Effector memory CD8-positive, alpha-beta T cell (primary cell): ENCODE data around the gene DNAJA3.

Source experiments
- ATAC-seq: fragments of 150-1000 bp; cut with Tn5 transposase; replicated peaks from 2 replicates; pipeline ENCODE4 v1.10.0; 2021; ENCODE audit warnings: mild to moderate bottlenecking, moderate library complexity
- DNase-seq, 3 experiments: peaks; one replicate each; pipeline ENCODE4 v3.0.0; 2021
- H3K27ac Mint-ChIP-seq, 2 donors: one replicate each; pipeline ENCODE4 v1.8.0; 2022; ENCODE audit warnings: mild to moderate bottlenecking in 2 of 2, mixed read lengths in 2 of 2, moderate library complexity in 2 of 2
- H3K27me3 Mint-ChIP-seq, 2 donors: one replicate each; pipeline ENCODE4 v1.8.0; 2022; ENCODE audit warnings: mixed read lengths in 2 of 2
- H3K36me3 Mint-ChIP-seq: one replicate; pipeline ENCODE4 v1.8.0; 2022; ENCODE audit warnings: mild to moderate bottlenecking, moderate library complexity, mixed read lengths; ENCODE audit not compliant: insufficient read depth
- H3K4me1 Mint-ChIP-seq, 2 donors: one replicate each; pipeline ENCODE4 v1.8.0; 2022; ENCODE audit warnings: low read depth in 2 of 2, mixed read lengths in 2 of 2
- H3K4me3 Mint-ChIP-seq, 2 donors: one replicate each; pipeline ENCODE4 v1.8.0; 2022; ENCODE audit warnings: mild to moderate bottlenecking in 2 of 2, mixed read lengths in 2 of 2, moderate library complexity in 2 of 2
- H3K9me3 Mint-ChIP-seq, 2 donors: one replicate each; pipeline ENCODE4 v1.8.0; 2022; ENCODE audit warnings: mixed read lengths in 2 of 2

DNAJA3 gene

DNA sequence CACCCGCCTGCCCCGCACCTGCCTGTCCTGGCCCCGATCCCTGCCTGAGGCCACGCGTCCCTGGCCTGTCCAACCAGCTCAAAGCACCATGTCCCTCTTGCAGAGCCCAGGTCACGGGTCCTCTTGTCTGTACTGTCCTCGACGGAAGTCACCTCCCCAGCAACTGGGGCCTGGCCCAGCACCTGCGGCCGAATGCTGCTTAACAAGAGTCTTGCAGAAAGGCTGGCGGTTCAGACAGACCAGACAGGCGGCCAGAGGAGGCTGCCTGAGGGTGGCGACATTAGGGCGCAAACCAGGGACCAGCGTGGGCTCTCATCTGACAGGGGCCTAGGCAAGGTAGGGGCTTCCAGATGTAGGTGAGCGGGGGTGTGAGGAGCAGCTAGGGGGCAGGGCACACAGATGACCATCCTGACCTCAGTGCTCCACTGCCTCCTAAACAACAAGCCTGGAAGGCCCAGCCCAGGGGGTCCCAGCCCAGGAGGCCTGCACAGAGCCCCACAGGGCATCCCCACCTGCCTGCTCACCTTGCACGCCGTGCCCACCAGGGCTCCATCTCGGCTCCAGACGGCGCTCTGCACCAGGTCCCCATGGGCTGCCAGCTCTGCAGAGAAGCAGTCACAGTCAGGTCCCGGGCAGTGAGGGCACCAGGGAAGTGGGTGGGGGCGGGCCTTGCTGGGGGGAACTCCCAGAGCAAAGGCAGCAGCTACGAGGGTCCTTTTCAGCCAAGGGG lies 20.5 kb upstream of the DNAJA3 start:
- H3K27me3 Mint-ChIP-seq: no peaks in the 10 kb centered on the region
- H3K9me3 Mint-ChIP-seq: no peaks in the 10 kb centered on the region
- DNase-seq: no peak
- peak; percentile 1 for ATAC-seq
- peak overlapping the region; percentile 79 to 92 for H3K27ac Mint-ChIP-seq
- H3K4me3 Mint-ChIP-seq: peak overlapping the region; percentile 48 to 50
- peaks cover 24 to 26% of the 10 kb centered on the region in 2 donors for H3K4me1 Mint-ChIP-seq
- peaks cover 100% of the 10 kb centered on the region for H3K36me3 Mint-ChIP-seq

DNA sequence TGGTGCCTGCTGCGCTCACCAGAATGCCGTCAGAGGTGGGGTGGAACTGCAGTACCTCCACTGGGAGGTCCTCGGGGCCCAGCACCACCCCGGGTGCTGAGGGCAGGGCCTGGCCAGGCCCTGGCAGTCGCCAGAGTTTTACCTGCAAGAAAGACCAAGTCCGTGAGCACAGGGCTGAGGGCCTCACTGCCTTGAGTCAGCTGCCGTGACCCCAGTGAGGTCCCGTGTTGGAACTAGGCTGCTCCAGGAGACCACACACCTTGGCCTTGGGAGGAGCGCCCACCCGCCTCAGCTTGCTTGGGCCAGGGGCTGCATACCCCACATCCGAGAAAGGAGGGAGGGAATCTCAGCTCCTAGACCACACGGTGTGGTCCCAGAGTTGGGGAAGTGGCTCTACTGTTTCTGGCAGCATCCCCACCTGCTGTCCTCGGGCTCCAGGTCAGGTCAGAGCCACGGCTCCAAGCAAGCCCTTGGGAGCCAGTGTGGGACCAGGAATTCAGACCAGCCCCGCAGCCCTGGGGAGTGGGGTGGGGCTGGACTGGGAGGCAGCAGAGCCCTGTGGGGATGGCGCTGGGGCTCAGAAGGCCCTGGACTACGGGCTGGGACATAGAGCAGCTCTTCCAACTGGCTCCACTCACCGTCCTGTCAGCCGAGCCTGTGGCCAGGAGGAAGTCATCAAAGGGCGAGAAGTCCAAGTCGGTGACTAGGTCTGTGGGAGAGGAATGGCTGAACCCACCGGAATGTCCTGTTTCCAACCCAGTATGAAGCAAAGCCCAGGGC lies 17.9 kb upstream of the DNAJA3 start:
- ATAC-seq: no peak
- Mint-ChIP-seq H3K27ac (peak overlapping the region in 1 of 2 donors; percentile 79), H3K27me3 (no peaks in the 10 kb centered on the region), H3K36me3 (peaks cover 100% of the 10 kb centered on the region), H3K4me3 (peak overlapping the region in 1 of 2 donors; percentile 8), H3K4me1 (peaks cover 29% of the 10 kb centered on the region in 2 donors), H3K9me3 (no peaks in the 10 kb centered on the region)
- DNase-seq: no peak

DNA sequence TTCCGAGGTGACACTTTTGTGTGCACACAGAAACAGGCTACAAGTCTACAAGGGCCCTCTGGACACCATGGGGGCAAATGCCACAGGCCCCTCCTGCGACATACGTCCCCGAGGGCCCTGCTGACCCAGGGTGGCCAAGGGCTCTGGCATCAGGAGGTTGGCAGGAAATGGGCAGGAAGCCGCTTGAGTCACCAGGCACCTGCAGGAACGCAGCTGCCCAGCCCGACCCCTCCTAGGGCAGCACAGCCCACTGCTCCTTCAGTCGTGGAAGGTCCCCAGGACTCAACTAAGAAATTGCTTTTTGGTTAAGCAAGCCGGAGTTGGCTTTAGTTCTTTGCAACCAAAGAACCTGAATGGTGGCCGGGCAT lies 17.4 kb upstream of the DNAJA3 start:
- ATAC-seq (no peak), DNase-seq (no peak)
- Mint-ChIP-seq H3K4me1 (peaks cover 26 to 27% of the 10 kb centered on the region in 2 donors), H3K27me3 (no peaks in the 10 kb centered on the region), H3K27ac (peak overlapping the region in 1 of 2 donors; percentile 79), H3K4me3 (no peak overlapping the region), H3K9me3 (no peaks in the 10 kb centered on the region), H3K36me3 (peaks cover 100% of the 10 kb centered on the region)

DNA sequence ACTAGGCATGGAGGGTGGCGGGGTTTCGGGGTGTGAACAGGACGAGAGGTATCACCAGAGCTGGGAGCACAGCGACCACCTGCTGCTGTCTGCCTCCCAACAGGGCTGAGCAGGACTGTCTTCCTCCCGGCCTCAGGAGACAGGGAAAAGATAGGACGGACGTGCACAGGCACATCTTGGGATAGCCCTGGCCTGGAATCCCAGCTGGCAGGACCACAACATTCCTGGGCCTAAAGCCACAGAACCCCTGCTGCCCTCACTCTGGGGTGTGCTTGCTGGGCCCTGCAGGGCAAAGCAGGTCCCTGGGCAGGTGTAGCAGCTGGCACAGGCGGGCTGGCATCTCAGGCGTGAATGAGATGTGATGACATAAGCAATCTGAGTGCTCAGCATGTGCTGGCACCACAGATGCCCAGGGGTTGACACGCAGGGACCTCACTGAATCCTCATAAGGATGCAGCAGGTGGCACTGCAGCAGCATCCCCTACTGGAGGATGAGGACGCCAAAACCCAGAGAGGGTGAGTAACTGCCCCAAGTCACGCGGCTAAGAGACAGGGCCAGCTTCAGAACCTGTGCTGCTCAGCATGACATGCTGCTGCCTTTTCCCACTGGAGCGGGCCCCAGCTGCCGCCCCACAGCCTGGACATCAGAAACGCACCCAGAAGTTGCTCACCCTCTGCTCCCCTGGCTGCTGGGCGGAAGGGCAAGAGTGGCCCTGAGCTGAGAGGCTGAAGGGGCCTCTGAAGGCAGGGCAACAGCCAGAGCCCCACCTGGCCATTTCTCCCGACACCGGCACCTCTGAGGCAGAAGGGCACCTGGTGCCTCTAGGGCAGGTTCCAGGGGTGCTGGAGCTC lies 16.4 kb upstream of the DNAJA3 start:
- H3K4me1 Mint-ChIP-seq: peaks cover 27% of the 10 kb centered on the region in 2 donors
- ATAC-seq (no peak), DNase-seq (no peak)
- H3K4me3 Mint-ChIP-seq: no peak overlapping the region
- no peaks in the 10 kb centered on the region for H3K27me3 Mint-ChIP-seq
- H3K27ac Mint-ChIP-seq: peak overlapping the region in 1 of 2 donors; percentile 79
- H3K36me3 Mint-ChIP-seq: peaks cover 100% of the 10 kb centered on the region
- H3K9me3 Mint-ChIP-seq: no peaks in the 10 kb centered on the region

DNA sequence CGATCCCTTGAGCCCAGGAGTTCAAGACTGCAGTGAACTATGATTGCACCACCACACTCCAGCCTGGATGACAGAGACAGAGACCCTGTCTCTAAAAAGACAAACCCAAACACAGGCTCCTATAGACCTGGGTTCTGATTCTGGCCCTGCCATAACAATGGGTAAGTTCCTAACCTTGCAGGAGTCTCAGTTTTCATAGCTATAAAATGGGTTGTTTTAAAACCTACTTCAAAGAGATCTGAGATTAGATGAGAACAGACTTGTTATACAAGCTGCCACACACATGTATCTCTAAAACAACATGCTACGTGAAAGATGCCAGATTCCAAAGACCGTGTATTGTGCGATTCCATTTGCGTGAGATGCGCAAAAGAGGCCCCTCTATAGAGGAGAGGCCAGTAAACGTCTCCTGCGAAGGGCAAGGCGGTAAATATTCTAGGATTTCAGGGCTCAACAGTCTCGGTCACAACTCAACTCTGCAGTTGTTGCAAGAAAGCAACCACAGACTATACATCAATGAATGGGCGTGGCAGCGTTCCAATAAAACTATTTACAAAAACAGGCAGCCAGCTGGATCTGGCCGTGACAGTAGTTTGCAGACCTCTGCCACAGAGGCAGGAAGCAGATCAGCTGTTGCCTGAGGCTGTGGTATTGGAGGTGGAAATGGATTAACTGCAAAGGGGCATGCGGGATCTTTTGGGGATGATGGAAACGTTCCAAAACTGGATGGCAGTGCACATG lies 15.2 kb upstream of the DNAJA3 start:
- H3K27me3 Mint-ChIP-seq: no peaks in the 10 kb centered on the region
- H3K4me1 Mint-ChIP-seq: peaks cover 33 to 34% of the 10 kb centered on the region in 2 donors
- DNase-seq (no peak), ATAC-seq (no peak)
- peaks cover 100% of the 10 kb centered on the region for H3K36me3 Mint-ChIP-seq
- H3K9me3 Mint-ChIP-seq: no peaks in the 10 kb centered on the region
- peak overlapping the region in 1 of 2 donors; percentile 48 for H3K4me3 Mint-ChIP-seq
- H3K27ac Mint-ChIP-seq: peak overlapping the region; percentile 68 to 81

DNA sequence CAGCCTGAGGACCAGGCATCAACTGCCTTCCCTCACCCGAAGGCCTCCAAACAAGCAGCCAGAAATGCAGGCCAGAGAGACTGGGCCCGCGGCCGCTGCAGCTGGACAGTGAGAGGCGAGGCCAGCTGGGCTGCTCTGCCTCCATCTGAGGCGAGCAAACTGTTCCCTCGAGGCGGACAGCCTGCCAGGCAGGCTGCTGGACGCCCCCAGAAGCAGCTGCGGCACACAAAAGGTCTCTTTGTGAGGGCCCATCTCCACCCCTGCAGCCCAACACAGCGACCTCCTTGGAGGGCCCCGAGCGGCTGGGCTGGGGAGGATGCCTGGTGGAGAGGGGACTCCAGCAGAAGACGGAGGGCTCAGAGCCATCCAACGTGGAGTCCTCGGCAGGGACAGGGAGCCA lies 14.0 kb upstream of the DNAJA3 start:
- ATAC-seq (no peak), DNase-seq (no peak)
- no peak overlapping the region for H3K4me3 Mint-ChIP-seq
- no peaks in the 10 kb centered on the region for H3K9me3 Mint-ChIP-seq
- no peaks in the 10 kb centered on the region for H3K27me3 Mint-ChIP-seq
- peaks cover 33 to 37% of the 10 kb centered on the region in 2 donors for H3K4me1 Mint-ChIP-seq
- H3K27ac Mint-ChIP-seq: peak overlapping the region in 1 of 2 donors; percentile 68
- H3K36me3 Mint-ChIP-seq: peaks cover 98% of the 10 kb centered on the region

DNA sequence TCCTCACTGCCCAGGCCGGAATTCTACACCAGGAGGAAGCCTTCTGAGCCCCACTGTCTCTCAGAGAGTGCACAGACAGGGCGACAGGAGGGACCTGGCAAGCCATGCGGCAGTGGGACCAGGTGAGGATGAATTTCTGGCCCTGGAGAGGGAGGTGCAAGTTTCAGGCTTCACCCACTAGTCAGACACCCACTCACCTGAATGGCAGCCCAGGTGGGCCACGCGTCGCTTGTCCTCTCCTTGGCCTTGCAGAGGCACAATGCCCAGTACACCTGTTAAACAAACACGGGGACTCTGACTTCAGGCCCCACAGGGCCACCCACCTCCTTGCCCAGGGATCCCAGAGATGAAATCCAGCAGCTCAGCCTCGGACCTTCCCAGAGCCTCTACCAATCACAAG lies 13.5 kb upstream of the DNAJA3 start:
- no peak for DNase-seq
- Mint-ChIP-seq H3K9me3 (no peaks in the 10 kb centered on the region), H3K4me3 (peak overlapping the region in 1 of 2 donors; percentile 43), H3K4me1 (peaks cover 33 to 39% of the 10 kb centered on the region in 2 donors), H3K36me3 (peaks cover 95% of the 10 kb centered on the region), H3K27me3 (no peaks in the 10 kb centered on the region), H3K27ac (peak overlapping the region in 1 of 2 donors; percentile 98)
- no peak for ATAC-seq

DNA sequence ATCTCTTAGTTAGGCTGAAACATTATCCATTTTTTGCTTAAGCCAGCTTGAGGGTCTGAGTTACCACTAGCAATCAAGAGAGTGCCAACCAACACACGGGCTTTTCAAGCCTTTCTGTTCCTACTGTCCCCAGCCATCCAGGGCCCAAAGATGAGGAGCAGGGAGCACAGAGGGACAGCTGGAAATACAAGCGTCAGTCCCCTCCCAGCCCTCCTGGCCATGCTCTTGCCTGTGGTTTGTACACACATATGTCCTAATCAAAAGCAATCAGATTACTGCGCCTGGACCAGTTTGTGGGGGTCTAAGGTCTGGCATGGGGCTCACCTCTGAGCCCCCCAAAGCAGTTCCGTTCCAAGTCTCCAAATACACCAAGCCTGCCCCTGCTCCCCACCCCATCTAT lies 12.8 kb upstream of the DNAJA3 start:
- peaks cover 88% of the 10 kb centered on the region for H3K36me3 Mint-ChIP-seq
- peak overlapping the region in 1 of 2 donors; percentile 98 for H3K27ac Mint-ChIP-seq
- peaks cover 33 to 39% of the 10 kb centered on the region in 2 donors for H3K4me1 Mint-ChIP-seq
- DNase-seq (no peak), ATAC-seq (no peak)
- H3K9me3 Mint-ChIP-seq: no peaks in the 10 kb centered on the region
- H3K27me3 Mint-ChIP-seq: no peaks in the 10 kb centered on the region
- peak overlapping the region in 1 of 2 donors; percentile 42 for H3K4me3 Mint-ChIP-seq

DNA sequence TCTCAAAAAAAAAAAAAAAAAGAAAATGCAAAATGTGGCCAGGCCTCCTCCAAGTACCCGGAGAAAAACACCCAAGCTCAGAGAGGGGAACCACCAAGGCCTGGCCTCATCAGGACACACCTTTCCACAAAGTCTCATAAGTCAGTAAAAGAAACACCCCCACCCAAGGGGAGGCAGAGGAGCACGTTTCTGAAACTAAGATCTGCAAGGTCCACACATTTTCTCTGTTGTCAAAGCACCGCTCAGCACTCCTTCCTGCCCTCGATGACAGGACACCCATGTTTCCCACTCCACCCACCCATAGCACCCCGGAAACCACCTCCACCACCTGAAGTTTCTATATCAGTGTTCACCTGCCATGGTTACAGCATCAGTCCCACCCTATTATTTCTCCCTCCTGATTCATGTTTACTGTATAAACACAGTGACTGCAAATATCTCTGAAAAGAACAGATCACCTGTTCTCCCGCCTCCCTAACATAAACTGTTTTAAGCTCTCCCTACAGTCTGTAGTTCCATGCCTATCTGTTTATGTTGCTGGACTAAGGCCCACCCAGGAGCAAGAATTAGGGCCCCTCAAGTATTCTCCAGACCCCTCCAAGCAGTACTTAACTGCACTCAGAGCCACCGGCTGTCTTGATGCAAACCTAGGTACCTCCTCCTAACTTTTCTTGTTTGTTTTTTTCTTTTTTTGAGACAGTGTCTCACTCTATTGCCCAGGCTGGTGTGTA lies 11.3 kb upstream of the DNAJA3 start:
- Mint-ChIP-seq H3K4me3 (peak overlapping the region; percentile 86 to 88), H3K36me3 (peaks cover 76% of the 10 kb centered on the region), H3K27ac (peak overlapping the region; percentile 95 to 98), H3K4me1 (peaks cover 33 to 38% of the 10 kb centered on the region in 2 donors), H3K9me3 (no peaks in the 10 kb centered on the region), H3K27me3 (no peaks in the 10 kb centered on the region)
- ATAC-seq (peak; percentile 60), DNase-seq (peak; percentile 70 to 77 (median 70))

DNA sequence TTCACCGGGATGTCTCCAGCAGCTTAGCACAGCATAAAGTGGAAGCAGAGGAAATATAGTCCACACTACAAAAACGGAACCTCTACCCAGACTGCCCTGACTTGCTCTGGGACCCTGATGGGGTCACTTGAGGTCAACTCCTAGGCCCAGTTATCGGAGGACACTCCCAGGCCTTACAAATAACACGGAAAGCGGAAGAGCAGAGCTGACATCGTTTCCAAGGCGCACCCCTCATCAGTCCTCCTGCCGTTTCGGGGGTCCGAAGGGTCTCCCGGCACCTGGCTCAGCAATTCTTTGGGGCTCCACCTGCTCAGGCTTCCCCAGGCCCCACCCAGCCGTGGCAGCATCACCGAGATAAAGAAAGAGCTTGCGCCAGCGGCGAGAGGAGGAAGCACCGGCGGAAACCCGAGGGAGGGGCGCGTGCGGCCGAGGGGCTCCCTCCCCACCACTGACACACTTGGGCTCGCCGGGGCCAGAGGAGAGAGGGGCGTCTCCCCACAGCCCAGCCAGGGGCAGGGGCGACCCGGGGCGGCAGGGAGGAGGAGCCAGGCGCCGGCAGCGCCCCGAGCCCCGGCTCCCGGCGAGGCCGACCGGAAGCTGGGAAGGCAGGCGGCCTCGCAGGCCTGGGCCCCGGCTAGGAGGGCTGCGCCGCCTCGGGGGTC lies 10.0 kb upstream of the DNAJA3 start:
- Mint-ChIP-seq H3K9me3 (no peaks in the 10 kb centered on the region), H3K4me3 (peak overlapping the region; percentile 86 to 88), H3K27me3 (no peaks in the 10 kb centered on the region), H3K36me3 (peaks cover 62% of the 10 kb centered on the region), H3K27ac (peak overlapping the region; percentile 95 to 98), H3K4me1 (peaks cover 27 to 31% of the 10 kb centered on the region in 2 donors)
- DNase-seq: peak; percentile 57 to 64 (median 63)
- ATAC-seq: peak; percentile 6

DNA sequence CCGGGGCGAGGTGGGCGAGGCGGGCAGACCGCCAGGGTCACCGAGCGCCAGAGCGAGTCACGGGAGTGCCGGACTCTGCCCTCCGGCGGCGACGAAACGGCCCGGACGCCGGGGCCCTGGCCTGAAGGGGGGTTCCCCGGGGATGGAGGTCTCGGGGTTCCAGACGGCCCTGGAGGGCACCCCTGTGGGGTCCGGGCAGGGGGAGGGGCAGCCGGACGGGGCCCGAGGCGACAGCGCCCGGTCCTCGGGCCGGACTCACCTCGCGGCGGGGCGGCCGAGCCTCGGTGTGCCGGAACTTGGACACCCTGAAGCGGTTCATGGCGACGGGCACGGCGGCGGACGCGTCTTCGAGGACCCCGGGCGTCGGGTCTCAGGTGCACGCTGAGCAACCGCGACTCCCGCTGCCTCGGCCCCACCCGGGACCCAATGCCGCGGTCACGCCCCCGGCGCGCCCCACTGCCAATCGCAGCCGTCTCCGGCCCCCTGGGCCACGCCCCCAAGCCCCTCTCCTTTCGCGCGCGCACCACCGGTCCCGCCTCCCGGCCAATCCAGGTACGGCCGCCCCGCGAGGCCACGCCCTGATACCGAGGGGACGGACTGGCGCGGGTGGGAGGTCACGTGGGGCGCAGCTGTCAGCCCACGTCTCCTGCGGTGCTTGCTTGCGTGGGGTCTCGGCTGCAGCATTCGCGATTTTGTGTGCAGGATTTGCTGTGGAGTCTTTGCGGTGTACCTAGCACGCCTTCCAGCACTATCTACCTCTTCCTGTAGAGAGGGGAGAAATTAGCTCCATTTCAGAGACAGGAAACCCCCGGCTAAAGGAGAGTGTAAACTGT lies 9.3 kb upstream of the DNAJA3 start, which contains the start of gene CORO7:
CORO7 (minus strand) TSS at position 397 of the 833 bp plus-strand sequence; CDS start at position 319, 78 bp downstream.
- Mint-ChIP-seq H3K4me3 (peak within 1 kb of the TSS; percentile 86 to 88), H3K27me3 (no peaks in the 10 kb centered on the region), H3K9me3 (no peaks in the 10 kb centered on the region), H3K36me3 (peaks cover 55% of the 10 kb centered on the region), H3K4me1 (peaks cover 23 to 28% of the 10 kb centered on the region in 2 donors), H3K27ac (peak within 1 kb of the TSS; percentile 95 to 98)
- ATAC-seq (peak; percentile 69), DNase-seq (peak; percentile 99 to 100 (median 100))
